ELF-1 (cell line): ENCODE data around the gene XYLT1.

Experiments
- DNase-seq: peaks from one replicate; pipeline ENCODE4 v3.0.0-alpha.2; 2016; ENCODE audit warnings: low read depth, low spot score

The XYLT1 gene

DNA sequence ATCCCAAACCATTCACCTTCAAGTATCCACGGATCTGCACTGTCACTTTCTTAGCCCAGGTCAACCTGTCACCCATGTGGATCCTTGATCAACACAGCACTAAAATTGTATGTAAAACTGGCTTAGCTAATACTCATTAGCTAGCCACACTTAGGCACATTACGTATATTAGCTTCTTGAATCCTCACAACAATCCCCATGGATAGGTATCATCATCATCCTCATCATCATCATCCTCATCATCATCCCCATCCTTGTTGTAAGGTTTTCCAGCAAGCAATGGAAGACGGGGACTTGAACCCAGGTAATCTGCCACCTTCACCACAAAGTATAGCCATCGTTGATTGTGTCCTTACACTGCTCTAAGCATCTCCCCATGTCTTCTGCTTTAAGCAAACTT is 184.3 kb downstream of the XYLT1 start:
- no peak for DNase-seq

DNA sequence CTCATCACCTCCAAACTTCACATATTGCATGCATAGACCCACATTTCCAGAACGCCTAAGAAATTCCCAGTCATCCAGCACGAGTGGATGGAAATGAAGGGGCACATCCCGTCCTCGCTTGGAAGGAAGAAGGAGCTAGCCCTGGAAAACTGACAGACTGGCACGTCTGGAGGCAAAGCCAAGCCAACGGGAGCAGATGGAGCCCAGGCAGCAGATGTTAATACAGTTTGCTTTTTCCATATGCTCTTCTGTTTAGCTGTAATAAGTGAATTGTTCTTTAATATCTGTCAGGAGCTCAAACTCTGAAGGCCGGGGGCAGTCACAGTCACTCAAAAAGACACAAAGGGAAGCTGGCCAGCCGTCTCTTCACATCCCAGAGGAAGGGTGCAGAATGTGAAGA is 187.7 kb downstream of the XYLT1 start:
- no peak for DNase-seq

DNA sequence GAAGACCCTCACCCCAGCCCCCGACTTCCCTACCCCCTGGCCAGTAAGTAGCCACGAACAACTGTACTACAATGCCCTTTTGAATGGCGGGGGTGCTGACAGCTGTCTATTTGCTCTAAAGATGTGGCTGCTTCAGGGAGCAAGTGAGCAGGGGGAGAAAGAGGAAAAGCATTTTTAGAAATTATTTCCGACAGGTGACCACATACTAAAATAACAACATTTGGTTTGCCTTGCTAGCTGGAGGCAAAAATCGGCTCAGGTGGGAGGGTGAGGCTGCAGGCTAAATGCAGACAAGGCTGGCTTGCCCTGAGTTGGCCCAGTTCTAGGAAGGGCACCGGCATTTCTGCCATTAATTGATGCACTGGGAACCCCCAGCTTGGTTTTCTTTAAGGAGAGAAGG is 188.5 kb downstream of the XYLT1 start:
- no peak for DNase-seq

DNA sequence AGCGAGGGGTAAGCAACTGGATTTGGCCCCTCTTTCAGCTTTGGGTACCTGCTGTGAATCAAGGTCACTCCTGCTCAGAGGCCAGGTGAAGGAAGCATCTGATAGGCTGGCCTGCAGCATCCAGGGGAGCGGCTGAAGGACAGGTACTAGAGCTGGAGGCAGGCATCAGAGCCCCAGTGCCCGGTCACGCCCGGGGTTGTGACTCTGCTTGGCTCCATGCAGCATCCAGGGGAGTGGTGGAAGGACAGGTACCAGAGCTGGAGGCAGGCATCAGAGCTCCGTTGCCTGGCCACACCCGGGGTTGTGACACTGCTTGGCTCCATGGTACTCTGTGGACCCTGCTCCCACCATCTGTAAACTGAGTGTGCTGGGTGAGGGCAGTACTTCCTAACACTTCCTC is 189.7 kb downstream of the XYLT1 start:
- no peak for DNase-seq

DNA sequence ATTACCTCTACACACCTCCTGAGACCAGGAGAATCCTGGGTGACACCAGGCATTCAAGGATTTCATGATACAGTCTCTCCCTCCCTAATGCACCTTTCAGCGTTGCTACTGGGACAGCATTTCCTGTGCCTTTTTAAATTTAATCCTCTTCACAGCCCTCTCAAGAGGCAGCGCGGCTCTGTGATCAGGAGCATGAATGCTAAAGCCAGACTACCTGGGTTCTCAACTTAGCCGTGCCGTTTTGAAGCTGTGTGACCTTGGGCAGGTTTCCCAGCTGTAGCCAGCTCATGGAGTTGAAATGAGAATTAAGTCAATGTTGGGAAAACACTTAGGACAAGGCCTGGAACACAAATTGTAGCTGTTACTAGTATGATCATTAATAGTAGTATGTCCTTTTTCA is 191.8 kb downstream of the XYLT1 start:
- no peak for DNase-seq

DNA sequence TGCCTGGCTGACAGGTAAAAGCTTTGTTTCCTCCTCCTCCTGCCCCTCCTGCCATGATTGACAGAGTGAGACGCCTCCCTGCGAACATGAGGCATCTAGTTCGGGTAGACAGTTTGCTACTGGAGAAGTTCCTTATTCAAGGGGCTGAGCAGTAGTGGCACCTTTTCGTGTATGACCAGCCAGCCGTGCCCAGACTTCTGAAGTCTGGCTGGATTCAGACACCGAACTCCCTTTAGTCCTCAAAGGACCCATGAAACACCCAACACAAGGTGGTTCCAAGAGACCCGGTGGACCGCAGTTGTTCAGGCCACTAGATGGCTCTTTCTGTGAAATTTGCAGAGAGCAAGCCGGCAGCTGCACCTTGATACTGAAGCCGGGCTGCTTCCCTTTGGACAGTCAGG is 192.8 kb downstream of the XYLT1 start:
- peak; percentile 54 for DNase-seq

DNA sequence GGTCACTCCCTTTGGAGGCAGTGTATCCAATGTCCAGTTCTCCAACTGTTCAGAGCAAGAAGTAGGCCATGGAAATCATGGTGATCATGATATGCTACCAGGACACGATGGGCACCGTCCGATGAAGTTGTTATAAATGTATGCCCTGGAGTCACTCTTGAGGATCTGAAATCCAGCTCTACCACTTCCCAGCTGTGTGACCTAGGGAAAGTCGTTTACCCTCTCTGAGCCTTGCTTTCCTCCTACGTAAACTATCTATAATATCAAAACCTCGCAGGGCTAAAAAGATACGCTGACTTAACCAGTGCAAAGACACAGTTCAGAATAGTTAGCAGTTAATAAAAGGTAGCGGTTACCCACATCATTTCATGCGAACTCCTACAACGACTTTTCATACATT is 194.2 kb downstream of the XYLT1 start:
- DNase-seq: no peak

DNA sequence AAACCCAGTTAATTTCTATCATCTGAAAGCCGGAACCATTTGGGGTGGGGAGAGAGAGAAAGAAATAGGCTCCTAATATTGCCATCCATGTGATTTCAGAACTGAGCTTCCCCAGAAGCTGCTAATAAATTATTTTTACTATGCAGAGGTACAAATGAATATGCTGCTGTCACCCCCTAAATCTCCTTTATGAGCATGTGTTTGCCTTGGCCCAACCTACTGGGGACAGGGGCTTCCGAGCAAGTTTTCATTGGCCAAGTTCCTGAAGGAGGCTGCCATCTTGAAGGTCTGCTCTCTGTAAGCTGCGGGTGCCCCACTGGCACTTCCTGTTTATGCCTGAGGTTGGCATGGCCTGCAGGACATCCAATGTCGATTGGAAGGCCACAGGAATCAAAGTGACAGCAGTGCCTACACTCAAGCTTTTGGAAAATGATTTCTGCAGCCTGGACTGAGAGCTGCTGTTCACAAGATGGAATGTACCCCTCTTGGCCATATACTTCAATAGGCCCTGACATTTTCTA is 194.7 kb downstream of the XYLT1 start:
- DNase-seq: no peak

DNA sequence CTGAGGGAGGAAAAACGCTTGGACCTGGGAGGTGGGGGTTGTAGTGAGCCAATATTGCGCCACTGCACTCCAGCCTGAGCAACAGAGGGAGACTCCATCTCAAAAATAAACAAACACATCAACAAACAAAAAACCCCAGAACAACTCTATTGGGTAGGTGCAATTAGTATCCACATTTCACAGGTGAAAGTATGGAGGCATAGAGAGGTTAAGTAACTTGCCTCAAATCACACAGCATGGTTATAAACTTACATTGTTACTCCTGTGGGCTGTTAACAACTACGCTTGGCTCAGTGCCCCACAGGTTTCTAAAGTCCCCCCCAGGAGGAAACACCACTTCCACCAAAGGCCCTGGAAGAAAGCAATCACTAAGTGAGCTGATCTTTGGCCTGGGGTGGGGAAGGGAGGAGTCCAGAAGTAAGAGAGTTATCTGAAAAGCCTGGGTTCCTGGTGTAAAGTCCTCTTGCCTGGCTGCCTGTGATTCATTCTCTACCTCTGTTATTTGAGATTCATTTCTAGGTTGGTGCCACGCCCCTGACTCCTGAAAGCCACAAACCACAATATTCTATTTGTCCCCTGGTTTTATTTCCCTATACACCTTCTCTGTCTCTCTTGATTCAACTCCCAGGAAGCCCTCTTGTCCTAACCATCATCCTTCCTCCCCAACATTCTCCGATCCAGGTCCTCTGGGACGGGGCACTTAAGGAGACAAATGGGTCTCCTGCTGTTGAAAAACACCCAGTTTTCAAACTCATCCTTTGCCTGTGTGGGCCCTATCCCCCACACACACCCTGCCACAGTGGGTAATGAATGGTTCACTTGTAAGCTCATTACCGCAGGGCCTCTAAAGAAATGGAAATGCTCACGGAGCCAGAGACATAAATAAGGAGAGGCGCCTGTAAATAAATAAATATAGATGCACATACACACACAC is 195.4 kb downstream of the XYLT1 start:
- no peak for DNase-seq

DNA sequence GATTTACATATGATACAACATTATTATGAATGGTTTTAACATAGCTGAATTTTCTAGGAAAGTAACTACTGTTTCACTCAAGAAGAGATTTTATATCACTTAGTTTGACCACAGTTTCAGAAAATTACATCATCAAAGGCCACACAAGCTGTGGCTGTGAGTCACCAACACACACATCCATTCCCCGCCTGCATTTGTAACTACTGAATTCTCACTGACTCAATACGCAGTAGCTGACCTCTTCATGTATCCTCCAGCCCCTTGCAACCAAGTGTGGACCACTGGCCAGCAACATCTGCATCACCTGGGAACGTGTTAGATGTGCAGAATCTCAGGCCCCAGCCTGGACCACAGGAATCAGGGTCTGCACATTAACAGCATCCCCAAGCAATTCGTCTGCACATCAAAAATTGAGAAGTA is 197.6 kb downstream of the XYLT1 start:
- no peak for DNase-seq

DNA sequence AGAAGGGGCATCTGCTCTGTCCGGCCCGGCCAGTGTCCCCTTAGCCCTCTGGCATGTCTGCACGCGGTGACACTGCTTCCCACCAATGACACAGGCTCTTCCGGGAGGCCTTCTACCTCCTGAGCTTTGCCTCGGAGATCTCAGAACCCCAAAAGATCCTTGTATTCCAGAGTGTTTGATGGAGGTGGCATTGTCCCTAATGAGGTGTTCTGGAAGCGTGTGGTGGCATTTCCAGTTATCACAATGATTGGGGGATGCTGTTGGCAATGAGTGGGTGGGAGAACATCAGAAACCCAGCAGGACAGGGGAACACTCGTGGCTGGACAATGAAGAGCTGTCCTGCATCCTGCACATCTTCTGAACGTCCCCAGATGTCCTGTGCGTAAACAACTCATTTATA is 198.0 kb downstream of the XYLT1 start:
- DNase-seq: no peak

DNA sequence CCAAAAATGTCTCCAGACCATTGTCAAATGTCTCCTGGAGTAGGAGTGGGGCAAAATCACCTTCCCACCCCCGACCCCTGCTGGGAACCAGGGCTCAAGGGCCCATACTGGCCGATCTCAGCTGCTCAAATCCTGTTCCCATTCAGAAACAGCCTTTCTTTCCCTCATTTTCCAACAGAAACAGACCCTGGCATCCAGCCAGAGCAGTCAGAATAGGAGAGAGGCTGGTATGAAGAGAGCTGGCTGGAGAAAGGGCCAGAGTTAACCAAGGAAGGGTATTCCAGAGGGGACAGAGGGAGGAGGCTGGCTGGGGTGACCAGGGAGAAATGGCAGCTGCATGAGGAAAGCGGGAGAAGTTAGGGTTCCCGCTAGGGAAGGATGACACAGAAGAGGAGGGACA is 199.1 kb downstream of the XYLT1 start:
- no peak for DNase-seq

DNA sequence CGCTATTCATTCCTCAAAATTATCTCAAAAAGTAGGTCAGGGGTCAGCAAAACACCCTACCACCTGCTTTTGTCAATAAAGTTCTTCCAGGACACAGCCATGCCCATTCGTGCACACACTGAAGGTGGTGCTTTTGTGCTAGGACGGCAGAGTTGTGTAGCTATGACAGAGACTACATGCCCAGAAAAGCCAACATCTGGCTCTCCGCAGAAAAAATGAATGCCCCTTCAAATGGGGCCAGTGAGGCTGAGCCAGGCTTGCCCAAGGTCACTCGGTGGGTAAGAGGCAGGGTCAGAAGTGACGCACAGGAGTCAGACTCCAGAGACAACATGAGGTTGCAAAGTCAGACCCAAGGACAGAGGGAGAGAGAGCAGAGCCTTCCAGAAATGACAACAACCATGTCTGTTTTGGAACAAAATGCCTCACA is 200.1 kb downstream of the XYLT1 start:
- DNase-seq: no peak

DNA sequence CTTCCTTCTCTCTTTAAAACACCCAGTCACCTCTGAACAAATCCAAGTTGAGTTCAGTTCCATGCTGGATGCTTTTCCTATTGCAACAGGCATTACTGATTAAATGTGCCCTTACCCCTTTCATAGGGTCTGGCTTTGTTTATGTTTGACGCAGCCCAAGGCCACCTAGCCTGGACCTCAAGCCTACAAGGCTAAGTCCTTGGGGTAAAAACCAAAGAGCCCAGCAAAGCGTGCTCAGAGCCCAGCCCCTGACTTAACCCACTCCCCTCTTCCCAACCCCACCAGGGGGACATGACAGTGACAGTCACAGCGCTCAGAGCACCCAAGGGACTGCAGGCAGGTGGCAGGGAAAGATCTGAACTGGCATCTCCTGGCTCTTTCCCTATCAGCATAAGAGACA is 200.6 kb downstream of the XYLT1 start:
- DNase-seq: no peak

DNA sequence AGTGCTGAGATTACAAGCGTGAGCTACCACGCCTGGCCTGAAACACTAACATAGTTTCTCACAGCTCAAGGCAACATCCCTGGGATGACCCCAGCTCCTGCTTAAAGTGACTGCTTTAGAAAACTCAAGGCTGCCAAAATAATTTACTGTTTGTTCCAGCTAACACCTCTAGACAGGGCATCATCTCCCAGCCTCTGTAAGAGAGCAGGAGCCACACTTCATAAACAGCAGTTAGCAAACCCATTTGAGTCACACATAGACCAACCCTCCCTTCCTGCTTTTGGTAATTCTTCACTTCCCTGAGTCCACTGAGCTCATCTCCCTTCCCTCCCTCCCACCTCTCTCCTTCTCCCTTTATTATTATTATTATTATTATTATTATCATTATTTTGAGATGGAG is 201.3 kb downstream of the XYLT1 start:
- DNase-seq: no peak

DNA sequence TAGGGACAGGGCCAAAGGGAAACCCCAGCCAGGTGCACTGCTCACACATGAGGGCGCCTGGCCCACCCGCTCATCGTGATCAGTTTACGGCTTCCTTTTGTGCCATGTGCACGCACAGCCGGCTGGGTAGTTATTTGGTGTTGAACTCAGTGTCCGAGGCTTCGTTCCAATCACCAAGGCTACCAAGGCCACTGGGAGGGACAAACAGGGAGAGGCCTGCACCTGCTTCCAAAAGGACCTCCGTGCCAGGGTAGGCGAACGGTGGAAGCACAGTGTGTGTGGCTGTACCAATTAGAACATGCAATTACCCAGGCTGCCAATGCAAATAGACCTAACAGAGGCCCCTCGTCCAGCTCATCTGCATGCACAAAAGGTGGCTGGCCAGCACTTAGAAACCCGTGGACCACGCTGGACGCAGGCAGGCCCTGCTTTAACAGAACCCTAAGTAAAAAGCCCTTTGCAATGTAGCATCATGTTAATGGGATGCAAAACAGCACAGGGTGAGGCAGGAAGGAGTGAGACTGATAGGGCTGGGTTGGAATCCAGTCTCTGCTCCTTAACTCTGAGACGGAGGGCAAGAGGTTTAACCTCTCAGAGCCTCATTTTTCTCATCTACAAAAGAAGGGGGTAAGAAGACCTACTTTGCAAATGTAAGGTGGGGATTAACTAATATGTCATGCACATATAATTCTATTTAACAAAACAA is 204.0 kb downstream of the XYLT1 start:
- DNase-seq: no peak

DNA sequence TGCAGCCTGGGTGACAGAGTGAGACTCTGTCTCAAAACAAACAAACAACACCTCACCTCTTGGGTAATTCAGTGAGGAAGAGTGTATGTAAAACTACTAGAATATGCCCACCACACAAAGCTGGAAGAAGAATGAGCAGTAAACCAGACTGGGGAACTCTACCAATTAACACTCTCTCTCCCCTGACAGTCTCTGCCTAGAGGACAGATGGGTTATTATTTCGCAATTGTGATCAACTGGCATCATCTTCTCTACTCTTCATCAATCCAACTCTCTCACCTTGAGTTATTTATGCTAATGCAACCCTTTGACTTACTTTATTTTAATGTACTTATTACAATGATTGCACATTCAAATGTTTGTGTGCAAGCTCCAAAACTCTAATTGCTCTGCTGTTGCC is 205.6 kb downstream of the XYLT1 start:
- no peak for DNase-seq

DNA sequence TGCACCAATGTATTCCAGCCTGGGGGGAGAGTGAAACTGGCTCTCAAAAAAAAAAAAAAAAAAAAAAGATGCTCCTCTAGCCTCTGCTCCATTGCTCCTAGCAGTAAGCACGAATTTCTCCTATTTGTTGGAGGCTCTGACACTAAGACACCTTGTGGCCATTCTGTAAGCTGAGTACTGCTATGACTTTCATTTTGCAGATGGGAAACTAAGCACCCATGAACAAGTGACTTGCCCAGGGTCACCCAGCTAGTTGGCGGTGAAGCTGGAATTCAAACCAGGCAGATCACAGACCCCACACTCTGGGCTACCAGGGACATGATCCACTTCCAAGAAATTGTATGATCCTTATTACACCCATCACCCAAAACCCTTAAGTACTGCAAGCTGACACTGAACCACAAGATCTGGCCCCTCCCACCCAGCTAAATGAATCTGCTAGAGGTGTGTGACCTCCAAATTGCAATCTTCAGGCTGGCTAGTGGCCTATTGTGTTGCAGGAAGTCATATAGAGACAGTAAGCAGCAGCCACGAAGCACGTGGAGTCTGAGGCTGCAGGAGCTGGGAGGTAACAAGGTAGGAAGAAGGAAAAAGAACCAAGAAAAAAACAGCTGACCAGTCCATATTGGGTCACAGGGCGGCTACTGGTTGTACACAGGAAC is 209.4 kb downstream of the XYLT1 start:
- DNase-seq: no peak

DNA sequence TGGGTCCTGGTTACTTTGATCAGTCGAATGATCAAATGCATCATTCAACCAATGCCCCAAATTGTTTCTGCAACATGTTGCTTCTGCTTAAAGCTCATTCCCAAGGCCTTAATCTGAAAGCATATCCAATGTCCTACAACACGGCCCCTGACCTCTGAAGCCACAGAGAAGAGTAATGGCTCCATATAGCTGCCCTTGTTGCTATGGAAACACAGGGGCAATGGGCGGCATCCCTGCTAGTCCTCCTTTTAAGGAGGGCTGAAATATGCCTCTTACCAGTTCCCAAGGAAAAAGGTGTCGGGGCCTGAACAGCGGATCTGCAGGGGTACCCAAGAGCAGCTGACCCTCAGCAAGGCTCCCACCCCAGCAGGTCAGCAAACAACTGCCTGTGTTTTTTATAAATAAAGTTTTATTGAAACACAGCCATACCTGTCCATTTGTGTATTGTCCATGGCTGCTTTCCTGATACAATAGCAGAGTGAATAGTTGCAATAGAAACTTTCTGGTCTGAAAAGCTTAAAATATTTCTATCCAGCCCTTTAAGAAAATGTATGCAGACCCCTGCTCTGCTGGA is 210.4 kb downstream of the XYLT1 start:
- no peak for DNase-seq

DNA sequence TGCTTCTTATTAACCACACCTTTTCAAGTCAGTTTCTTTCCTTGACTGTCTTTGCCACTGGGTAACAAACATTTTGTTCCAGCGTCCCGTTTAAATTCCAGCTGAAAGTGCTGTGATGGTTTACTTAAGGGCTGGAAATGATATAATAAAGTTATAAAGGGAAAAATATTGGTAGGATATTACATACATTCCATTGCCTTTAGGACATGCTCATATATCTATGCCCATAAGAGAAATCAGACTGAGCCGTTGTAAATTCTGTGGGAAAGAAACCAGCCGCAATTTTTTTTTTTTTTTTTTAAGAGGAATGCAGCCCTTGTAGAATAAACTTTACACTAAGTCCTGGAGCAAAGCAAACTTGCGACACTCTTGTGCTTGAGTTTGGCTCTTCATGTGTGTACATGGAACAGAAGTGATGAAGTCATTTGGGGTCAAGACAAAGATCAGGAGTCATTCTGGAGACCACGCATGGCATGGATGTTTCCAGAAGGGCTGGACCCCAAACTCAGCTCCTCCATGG is 210.9 kb downstream of the XYLT1 start:
- DNase-seq: no peak

DNA sequence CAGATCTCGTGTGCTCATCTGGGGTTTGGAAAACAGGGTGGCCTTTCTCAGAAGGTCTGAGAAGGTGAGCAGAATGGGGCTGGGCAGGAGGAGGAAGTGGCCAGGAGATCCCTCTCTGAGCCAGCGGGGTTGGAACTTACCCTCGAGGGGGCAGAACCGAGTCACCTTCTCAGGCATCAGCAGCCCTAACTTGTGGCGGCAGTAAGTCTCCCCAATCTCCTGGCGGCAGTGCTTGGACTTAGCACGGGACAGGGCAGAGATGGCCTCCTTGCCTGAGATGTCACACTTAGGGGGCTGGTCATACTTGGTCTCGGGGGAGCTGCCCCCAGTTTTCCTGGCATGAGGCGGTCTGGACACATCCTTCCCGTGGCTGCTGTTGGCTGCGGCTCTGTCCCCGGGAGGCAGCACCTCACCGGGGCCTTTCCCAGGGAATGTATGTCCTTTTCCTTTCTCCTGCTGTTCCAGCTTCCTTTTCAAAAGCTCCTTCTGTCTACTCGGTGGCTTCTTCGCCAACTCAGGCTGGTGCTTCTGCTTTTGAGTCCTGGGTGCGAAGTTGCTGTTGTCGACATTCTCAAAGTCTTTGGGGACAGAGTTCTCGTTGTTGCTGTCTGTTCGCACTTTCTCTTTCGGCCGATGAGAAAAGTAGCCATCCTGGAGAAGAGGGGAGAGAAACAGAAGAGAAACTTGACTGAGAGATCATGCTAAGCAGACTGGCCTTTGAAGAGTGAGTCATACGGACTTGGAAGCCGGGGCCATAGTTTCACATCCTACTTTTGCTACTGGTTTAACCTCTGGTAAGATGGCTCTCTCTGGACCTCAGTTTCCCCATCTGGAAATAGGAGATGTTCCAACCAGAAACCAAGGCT is 211.7 kb downstream of the XYLT1 start:
- peak; percentile 12 for DNase-seq
